Transverse colon (tissue), 4 donors: Measurements from ENCODE around the gene RASSF7. TPM values are rescaled to one million over a fixed set of nuclear protein-coding genes. Genes with fewer than 3 reads are reported as not detected.

ENCODE experiments used
- DNase-seq: peaks from one replicate; pipeline ENCODE4 v3.0.0-alpha.2; 2019
- H3K27ac ChIP-seq, 4 donors: fragments of 200-600 bp; sonication (generic); 2 replicates each; pipeline ENCODE4 v1.5.1; 2016 to 2018; ENCODE audit warnings: inconsistent platforms in 4 of 4
- H3K27me3 ChIP-seq: fragments of 200-600 bp; sonication (generic); 2 replicates; pipeline ENCODE4 v1.5.1; 2017; ENCODE audit warnings: inconsistent platforms
- H3K36me3 ChIP-seq, 4 donors: fragments of 200-600 bp; sonication (generic); 2 replicates each; pipeline ENCODE4 v1.5.1; 2017 to 2019; ENCODE audit warnings: inconsistent platforms in 4 of 4
- H3K4me1 ChIP-seq, 4 donors: fragments of 200-600 bp; sonication (generic); 2 replicates each; pipeline ENCODE4 v1.5.1; 2017 to 2020; ENCODE audit warnings: inconsistent platforms in 4 of 4
- H3K4me3 ChIP-seq, 4 donors: fragments of 200-600 bp; sonication (generic); 1 replicate in 1 of 4; 2 replicates in 3 of 4; pipeline versions ENCODE4 v1.5.1 to v1.6.1; 2017 to 2019; ENCODE audit warnings: inconsistent platforms in 4 of 4
- H3K9me3 ChIP-seq, 2 donors: fragments of 200-600 bp; sonication (generic); 2 replicates each; pipeline ENCODE4 v1.5.1; 2017 to 2019; ENCODE audit warnings: inconsistent platforms in 2 of 2
- CTCF ChIP-seq, 5 experiments: fragments of 200-600 bp in 3 of 5; fragments of 450-650 bp in 2 of 5; sonication (generic) in 3 of 5; IDR thresholded peaks; 1 replicate in 2 of 5; 2 replicates in 3 of 5; pipeline ENCODE4 v1.5.1; 2016 to 2017; ENCODE audit warnings: antibody characterized with exemption in 5 of 5, inconsistent platforms in 3 of 5, mild to moderate bottlenecking in 2 of 5, moderate library complexity in 1 of 5
- EP300 ChIP-seq: sonication (generic); formaldehyde crosslinking; IDR thresholded peaks from one replicate; pipeline ENCODE4 v1.6.1; 2017; ENCODE audit warnings: antibody characterized with exemption, low read depth
- POLR2A ChIP-seq: fragments of 450-650 bp; IDR thresholded peaks from one replicate; pipeline ENCODE4 v1.6.1; 2016; ENCODE audit warnings: antibody characterized with exemption, mild to moderate bottlenecking, moderate library complexity
- POLR2AphosphoS5 ChIP-seq, 3 donors: sonication (generic); formaldehyde crosslinking; IDR thresholded peaks; one replicate each; pipeline ENCODE4 v1.6.1; 2016; ENCODE audit warnings: antibody characterized with exemption in 3 of 3
- WGBS, 2 donors: methylation state at CpG; one replicate each; pipeline ENCODE4 v1.1.5; 2018; ENCODE audit warnings: low coverage in 1 of 2; 5-methylcytosine and 5-hydroxymethylcytosine counted together
- in situ Hi-C, 4 donors: fragments of 200-750 bp; cut with MboI; loops; one replicate each; pipeline versions ENCODE4 v1.15.0 to v1.15.1; 2017; ENCODE audit warnings: low sequenced_read_pairs in 3 of 4, low pct_ligation_motif_present in 1 of 4, low pct_unique_long_range_greater_than_20kb in 1 of 4
- intact Hi-C: fragments of 100-400 bp; cut with DNase I; formaldehyde crosslinking; loops from one replicate; pipeline ENCODE4 v1.15.1; 2023; ENCODE audit warnings: low total_unique reads
- total RNA-seq, 4 donors: library from RNA; depleted of rRNA; stranded (reverse); fragments of >200 nt; gene quantifications; one replicate each; pipeline ENCODE4 v1.1.0, GENCODE V29; 2016

The RASSF7 gene
- total RNA-seq, 4 donors from 2014 or later: 131 to 247 (median 213) TPM

GRCh38 chr11:521177-521688 lies 39.5 kb upstream of the RASSF7 start:
- Histone ChIP-seq H3K27me3 (no peaks in the 10 kb centered on the region), H3K36me3 (no peaks in the 10 kb centered on the region), H3K9me3 (peaks cover 0 to 6% of the 10 kb centered on the region in 2 donors), H3K27ac (no peak overlapping the region), H3K4me3 (no peak overlapping the region), H3K4me1 (peaks cover 0 to 12% (median 4%) of the 10 kb centered on the region in 4 donors)
- intact Hi-C loops (no loop called here), in situ Hi-C loops (no loop called here)
- WGBS, 2 donors: 95 to 100% methylated on average over 4 to 10 of the region's 10 CpGs
- TF ChIP-seq EP300 (no peak), POLR2AphosphoS5 (IDR thresholded peaks at IDR 0.05) (no peak), CTCF (IDR thresholded peaks at IDR 0.05) (no peak), POLR2A (no peak)
- DNase-seq: no peak

GRCh38 chr11:526192-526591 lies 34.6 kb upstream of the RASSF7 start:
- Histone ChIP-seq H3K4me1 (no peaks in the 10 kb centered on the region), H3K4me3 (peak overlapping the region in 1 of 4 donors; percentile 5), H3K27ac (no peak overlapping the region), H3K27me3 (no peaks in the 10 kb centered on the region), H3K9me3 (no peaks in the 10 kb centered on the region), H3K36me3 (no peaks in the 10 kb centered on the region)
- TF ChIP-seq EP300 (no peak), POLR2A (no peak), CTCF (IDR thresholded peaks at IDR 0.05) (no peak), POLR2AphosphoS5 (IDR thresholded peaks at IDR 0.05) (no peak)
- WGBS, 2 donors: 73 to 80% methylated on average over 2 to 17 of the region's 17 CpGs
- no peak for DNase-seq
- intact Hi-C loops: no loop called here
- in situ Hi-C loops: no loop called here

GRCh38 chr11:528166-528814 lies 32.5 kb upstream of the RASSF7 start:
- intact Hi-C loops: no loop called here
- no peaks in the 10 kb centered on the region for H3K27me3 ChIP-seq
- no peak overlapping the region for H3K27ac ChIP-seq
- WGBS, 2 donors: 87% methylated on average over 30 of the region's 30 CpGs; no CpG with 5 or more reads in 1 of the 2 donors
- in situ Hi-C loops: no loop called here
- H3K4me3 ChIP-seq: no peak overlapping the region
- H3K36me3 ChIP-seq: no peaks in the 10 kb centered on the region
- no peak for DNase-seq
- peaks cover 0 to under 1% (median 0%) of the 10 kb centered on the region in 4 donors for H3K4me1 ChIP-seq
- no peaks in the 10 kb centered on the region for H3K9me3 ChIP-seq
- TF ChIP-seq POLR2AphosphoS5 (IDR thresholded peaks at IDR 0.05): no peak
- no peak for TF ChIP-seq EP300
- TF ChIP-seq POLR2A: no peak
- TF ChIP-seq CTCF (IDR thresholded peaks at IDR 0.05): no peak

- Histone ChIP-seq H3K27ac (no peak overlapping the region), H3K27me3 (no peaks in the 10 kb centered on the region), H3K4me1 (peaks cover 2 to 8% (median 5%) of the 10 kb centered on the region in 4 donors), H3K4me3 (no peak overlapping the region), H3K9me3 (no peaks in the 10 kb centered on the region), H3K36me3 (no peaks in the 10 kb centered on the region)
- TF ChIP-seq POLR2A: no peak
- no peak for TF ChIP-seq CTCF (IDR thresholded peaks at IDR 0.05)
- no peak for TF ChIP-seq EP300
- TF ChIP-seq POLR2AphosphoS5 (IDR thresholded peaks at IDR 0.05): no peak
- 67 to 78% methylated on average over 8 to 28 of the region's 29 CpGs for WGBS, 2 donors
- no peak for DNase-seq
- intact Hi-C loops (no loop called here), in situ Hi-C loops (no loop called here)
Observed at GRCh38 chr11:528815-529727, 31.7 kb upstream of the RASSF7 start.
